Activated naive CD8-positive, alpha-beta T cell treated with anti-CD3 and anti-CD28 coated beads for 36 hours (primary cell): ENCODE data around the gene ZBTB47. TPM values are rescaled to one million over a fixed set of nuclear protein-coding genes. Genes with fewer than 3 reads are reported as not detected.

Experiments
- DNase-seq: peaks from one replicate; pipeline ENCODE4 v3.0.0; 2021
- H3K27ac Mint-ChIP-seq: one replicate; pipeline ENCODE4 v1.8.0; 2022; ENCODE audit warnings: mild to moderate bottlenecking, moderate library complexity, mixed read lengths
- H3K27me3 Mint-ChIP-seq: one replicate; pipeline ENCODE4 v1.8.0; 2022; ENCODE audit warnings: mild to moderate bottlenecking, mixed read lengths
- H3K36me3 Mint-ChIP-seq: one replicate; pipeline ENCODE4 v1.8.0; 2021; ENCODE audit warnings: mild to moderate bottlenecking, mixed read lengths
- H3K4me1 Mint-ChIP-seq: one replicate; pipeline ENCODE4 v1.8.0; 2021; ENCODE audit warnings: mixed read lengths
- H3K4me3 Mint-ChIP-seq: one replicate; pipeline ENCODE4 v1.8.0; 2022; ENCODE audit warnings: mild to moderate bottlenecking, moderate library complexity, mixed read lengths
- H3K9me3 Mint-ChIP-seq: one replicate; pipeline ENCODE4 v1.8.0; 2022; ENCODE audit warnings: mixed read lengths
- total RNA-seq, 2 experiments: library from RNA; stranded (reverse); gene quantifications; one replicate each; pipeline ENCODE4 v1.2.3, GENCODE V29; 2021

The ZBTB47 gene
- under 1 TPM; 0.68 to 0.87 TPM for total RNA-seq

DNA sequence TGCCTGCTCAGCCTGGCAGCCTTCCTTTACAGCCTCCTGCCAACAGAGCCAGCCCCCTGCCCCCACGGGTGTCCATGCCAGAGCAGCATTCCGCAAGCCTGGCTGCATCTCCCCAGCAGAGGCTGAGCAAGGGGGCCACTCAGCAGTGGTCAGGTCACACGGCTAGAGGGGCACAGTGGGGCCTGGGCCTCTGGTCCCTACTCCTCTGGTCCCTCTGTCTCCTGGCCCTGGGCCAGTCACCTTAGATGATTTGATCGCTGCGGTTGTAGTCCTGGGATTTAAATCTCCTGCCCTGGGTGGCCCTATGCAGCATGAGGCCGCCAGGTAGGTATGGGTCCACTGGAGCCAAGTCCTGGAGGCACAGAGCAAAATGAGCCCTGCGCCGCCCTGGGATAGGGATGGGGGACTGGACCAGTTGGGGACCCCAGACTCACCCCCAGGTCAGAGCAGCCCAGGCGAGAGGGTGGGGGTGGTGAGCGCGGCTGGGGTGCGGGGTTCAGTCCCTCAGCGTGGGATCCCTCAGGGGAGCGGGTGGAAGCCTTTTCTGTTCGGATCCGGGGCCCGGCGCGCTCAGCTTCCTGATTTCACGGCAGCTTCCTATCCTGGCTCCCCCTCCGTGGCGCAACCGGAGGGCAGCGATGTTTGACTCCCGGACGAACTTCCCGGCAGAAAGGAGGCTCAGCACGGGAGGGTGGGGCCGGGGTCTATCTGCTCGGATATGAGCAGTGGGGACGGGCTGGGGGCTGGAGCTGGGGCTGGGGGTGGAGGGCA is at the start of gene ZBTB47:
TSS of gene ZBTB47 (plus strand) at position 138 of the 771 bp plus-strand sequence. CDS start 4,659 bp downstream, outside the sequence.
- Mint-ChIP-seq H3K36me3 (no peaks in the 10 kb centered on the region), H3K4me1 (peaks cover 8% of the 10 kb centered on the region), H3K9me3 (no peaks in the 10 kb centered on the region), H3K27me3 (peaks cover 7% of the 10 kb centered on the region), H3K4me3 (peak within 1 kb of the TSS; percentile 76), H3K27ac (no peak within 1 kb of the TSS)
- DNase-seq: no peak

- Mint-ChIP-seq H3K36me3 (peaks cover 61% of the 10 kb centered on the region), H3K27me3 (no peaks in the 10 kb centered on the region), H3K4me1 (peaks cover 49% of the 10 kb centered on the region), H3K4me3 (no peak overlapping the region), H3K27ac (no peak overlapping the region), H3K9me3 (peaks cover 7% of the 10 kb centered on the region)
- no peak for DNase-seq
Observed at GRCh38 chr3:42605546-42606173, 47.8 kb upstream of the ZBTB47 start.

GRCh38 chr3:42608581-42608980 is 44.9 kb upstream of the ZBTB47 start:
- Mint-ChIP-seq H3K9me3 (peaks cover 5% of the 10 kb centered on the region), H3K27me3 (no peaks in the 10 kb centered on the region), H3K4me3 (no peak overlapping the region), H3K27ac (peak overlapping the region; percentile 26), H3K4me1 (peaks cover 59% of the 10 kb centered on the region), H3K36me3 (peaks cover 58% of the 10 kb centered on the region)
- no peak for DNase-seq

DNA sequence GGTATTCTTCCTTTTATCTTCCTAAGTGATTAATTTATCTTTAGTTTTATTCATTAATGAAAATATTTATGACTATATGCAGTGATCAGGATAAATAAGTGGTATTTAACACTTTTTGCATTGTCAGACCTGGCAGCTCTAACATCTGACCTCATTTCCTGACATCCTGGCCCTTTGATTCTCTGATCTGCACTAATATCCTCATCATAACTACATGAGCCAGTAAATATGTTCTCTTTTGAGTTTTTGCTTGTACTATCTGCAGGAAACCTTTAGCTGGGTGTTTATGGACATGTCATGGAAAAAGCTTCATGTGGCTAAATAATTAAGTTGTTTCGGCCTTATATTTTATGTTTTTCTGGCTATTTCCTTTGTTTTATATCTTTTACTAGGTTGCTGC is 42.5 kb upstream of the ZBTB47 start:
- Mint-ChIP-seq H3K4me3 (no peak overlapping the region), H3K27ac (peak overlapping the region; percentile 20), H3K9me3 (no peaks in the 10 kb centered on the region), H3K36me3 (peaks cover 39% of the 10 kb centered on the region), H3K4me1 (peaks cover 45% of the 10 kb centered on the region), H3K27me3 (no peaks in the 10 kb centered on the region)
- DNase-seq: no peak

DNA sequence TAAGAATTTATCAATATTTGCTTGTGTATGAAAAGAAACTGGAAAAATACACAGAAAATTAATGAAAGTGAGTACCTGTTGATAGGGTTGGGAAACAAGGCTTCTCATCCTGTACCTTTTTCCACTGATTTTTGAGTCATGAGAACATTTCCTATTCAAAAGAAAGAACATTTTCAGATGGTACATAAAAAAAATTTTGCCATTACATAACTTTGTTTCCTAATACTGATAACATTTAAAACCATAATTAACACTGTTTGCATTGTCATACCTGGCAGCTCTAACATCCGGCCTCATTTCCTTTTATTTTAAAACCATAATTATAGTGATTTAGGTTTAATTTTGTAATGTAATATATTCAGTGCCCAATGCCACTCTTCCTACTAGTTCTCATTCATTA is 41.3 kb upstream of the ZBTB47 start:
- Mint-ChIP-seq H3K27me3 (no peaks in the 10 kb centered on the region), H3K36me3 (peaks cover 37% of the 10 kb centered on the region), H3K4me3 (no peak overlapping the region), H3K27ac (no peak overlapping the region), H3K9me3 (no peaks in the 10 kb centered on the region), H3K4me1 (peaks cover 54% of the 10 kb centered on the region)
- no peak for DNase-seq

DNA sequence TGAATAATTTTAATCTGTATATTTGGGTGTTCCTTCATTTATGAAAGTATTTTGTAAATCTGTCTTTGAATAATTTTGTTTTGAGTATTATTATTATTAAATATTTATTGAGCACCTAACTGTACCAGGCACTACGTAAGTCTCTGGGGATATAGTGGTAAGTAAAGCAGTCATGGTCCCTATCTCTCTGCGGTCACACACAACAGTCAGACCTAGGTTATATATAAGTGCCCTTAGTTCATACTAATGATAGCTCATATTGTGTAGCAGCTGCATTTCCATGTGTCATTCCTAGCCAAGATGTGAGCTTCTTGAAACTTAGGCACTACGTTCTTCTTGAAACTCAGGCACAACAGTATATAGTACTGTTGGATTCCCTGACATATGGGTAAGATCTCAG is 40.6 kb upstream of the ZBTB47 start:
- Mint-ChIP-seq H3K36me3 (peaks cover 34% of the 10 kb centered on the region), H3K27ac (peak overlapping the region; percentile 34), H3K9me3 (no peaks in the 10 kb centered on the region), H3K27me3 (no peaks in the 10 kb centered on the region), H3K4me1 (peaks cover 53% of the 10 kb centered on the region), H3K4me3 (no peak overlapping the region)
- no peak for DNase-seq

DNA sequence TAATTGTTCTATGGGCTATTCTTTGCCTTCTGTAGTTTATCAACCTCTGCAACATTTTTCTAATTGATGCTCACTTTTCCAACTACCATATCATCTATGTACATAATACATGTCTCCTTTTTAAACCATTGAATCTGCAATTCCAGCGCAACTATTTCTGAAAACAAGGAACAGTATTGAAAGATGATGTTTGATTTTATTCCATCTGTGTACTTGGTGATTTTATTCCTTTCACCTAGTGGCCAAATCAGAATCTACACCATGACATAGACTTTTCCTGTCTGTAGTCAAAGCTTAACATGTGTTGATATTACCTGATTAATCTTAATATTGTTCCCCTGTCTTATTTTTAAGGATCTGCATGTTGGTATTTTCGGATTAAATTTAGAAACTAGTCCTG is 40.0 kb upstream of the ZBTB47 start:
- H3K9me3 Mint-ChIP-seq: no peaks in the 10 kb centered on the region
- no peak overlapping the region for H3K4me3 Mint-ChIP-seq
- peaks cover 30% of the 10 kb centered on the region for H3K36me3 Mint-ChIP-seq
- H3K27ac Mint-ChIP-seq: no peak overlapping the region
- peaks cover 53% of the 10 kb centered on the region for H3K4me1 Mint-ChIP-seq
- no peaks in the 10 kb centered on the region for H3K27me3 Mint-ChIP-seq
- no peak for DNase-seq

- peaks cover 19% of the 10 kb centered on the region for H3K36me3 Mint-ChIP-seq
Observed at GRCh38 chr3:42631620-42632019, 21.9 kb upstream of the ZBTB47 start.

DNA sequence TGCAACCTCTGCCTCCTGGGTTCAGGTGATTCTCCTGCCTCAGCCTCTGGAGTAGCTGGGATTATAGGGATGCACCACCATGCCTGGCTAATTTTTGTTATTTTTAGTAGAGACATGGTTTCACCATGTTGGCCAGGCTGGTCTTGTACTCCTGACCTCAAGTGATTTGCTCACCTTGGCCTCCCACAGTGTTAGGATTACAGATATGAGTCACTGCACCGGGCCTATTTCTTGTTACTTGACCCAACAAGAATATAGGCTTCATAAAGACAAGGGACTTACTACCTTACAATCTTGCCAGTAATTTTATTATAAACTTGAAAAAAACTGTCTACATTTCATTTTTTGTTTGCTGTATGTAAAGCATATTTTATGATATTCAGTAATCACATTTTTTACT is 21.4 kb upstream of the ZBTB47 start:
- no peaks in the 10 kb centered on the region for H3K9me3 Mint-ChIP-seq
- H3K27ac Mint-ChIP-seq: no peak overlapping the region
- H3K36me3 Mint-ChIP-seq: peaks cover 19% of the 10 kb centered on the region
- no peak for DNase-seq
- H3K27me3 Mint-ChIP-seq: no peaks in the 10 kb centered on the region
- H3K4me1 Mint-ChIP-seq: peaks cover 9% of the 10 kb centered on the region
- H3K4me3 Mint-ChIP-seq: no peak overlapping the region

More at GRCh38 chr3:42631620-42632019, 21.9 kb upstream of the ZBTB47 start:
- no peaks in the 10 kb centered on the region for H3K9me3 Mint-ChIP-seq
- H3K27me3 Mint-ChIP-seq: no peaks in the 10 kb centered on the region
- H3K4me1 Mint-ChIP-seq: peaks cover 10% of the 10 kb centered on the region
- no peak for DNase-seq
- H3K27ac Mint-ChIP-seq: no peak overlapping the region
- H3K4me3 Mint-ChIP-seq: no peak overlapping the region

DNA sequence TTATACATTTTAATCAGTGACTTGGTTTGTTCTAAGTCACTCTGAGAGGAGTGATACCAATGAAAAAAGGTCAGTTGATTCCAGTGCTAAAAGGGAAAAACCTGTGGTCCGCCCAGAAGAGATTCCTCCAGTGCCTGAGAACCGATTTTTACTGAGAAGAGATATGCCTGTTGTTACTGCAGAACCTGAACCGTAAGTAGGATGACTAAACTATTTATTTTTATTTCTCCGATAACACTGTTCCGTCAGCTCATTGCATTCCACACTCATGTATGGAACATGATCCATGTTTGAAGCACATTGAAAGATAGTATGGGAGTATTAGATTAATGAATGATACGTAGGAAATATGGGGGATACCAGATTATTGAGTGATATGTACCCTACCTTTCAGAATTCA is 20.0 kb upstream of the ZBTB47 start:
- Mint-ChIP-seq H3K27me3 (no peaks in the 10 kb centered on the region), H3K27ac (no peak overlapping the region), H3K4me3 (no peak overlapping the region), H3K4me1 (peaks cover 6% of the 10 kb centered on the region), H3K36me3 (peaks cover 15% of the 10 kb centered on the region), H3K9me3 (no peaks in the 10 kb centered on the region)
- no peak for DNase-seq

DNA sequence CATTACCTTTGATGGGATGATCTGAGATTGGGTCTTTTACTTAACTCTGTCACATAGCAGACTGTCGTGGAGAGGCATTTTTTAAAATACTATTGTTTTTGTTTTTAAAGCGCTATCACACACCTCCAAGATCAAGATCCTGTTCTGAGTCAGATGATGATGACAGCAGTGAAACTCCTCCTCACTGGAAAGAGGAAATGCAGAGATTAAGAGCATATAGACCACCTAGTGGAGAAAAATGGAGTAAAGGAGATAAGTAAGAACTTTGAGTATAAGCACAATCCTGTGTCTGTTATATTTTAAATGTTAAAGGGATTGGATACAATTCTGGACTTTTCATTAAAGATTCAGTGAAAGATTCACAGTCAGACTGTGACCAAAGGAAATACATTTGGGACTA is 18.4 kb upstream of the ZBTB47 start:
- H3K27me3 Mint-ChIP-seq: no peaks in the 10 kb centered on the region
- H3K27ac Mint-ChIP-seq: peak overlapping the region; percentile 61
- DNase-seq: no peak
- H3K36me3 Mint-ChIP-seq: peaks cover 17% of the 10 kb centered on the region
- H3K9me3 Mint-ChIP-seq: no peaks in the 10 kb centered on the region
- H3K4me3 Mint-ChIP-seq: no peak overlapping the region
- peaks cover 6% of the 10 kb centered on the region for H3K4me1 Mint-ChIP-seq

DNA sequence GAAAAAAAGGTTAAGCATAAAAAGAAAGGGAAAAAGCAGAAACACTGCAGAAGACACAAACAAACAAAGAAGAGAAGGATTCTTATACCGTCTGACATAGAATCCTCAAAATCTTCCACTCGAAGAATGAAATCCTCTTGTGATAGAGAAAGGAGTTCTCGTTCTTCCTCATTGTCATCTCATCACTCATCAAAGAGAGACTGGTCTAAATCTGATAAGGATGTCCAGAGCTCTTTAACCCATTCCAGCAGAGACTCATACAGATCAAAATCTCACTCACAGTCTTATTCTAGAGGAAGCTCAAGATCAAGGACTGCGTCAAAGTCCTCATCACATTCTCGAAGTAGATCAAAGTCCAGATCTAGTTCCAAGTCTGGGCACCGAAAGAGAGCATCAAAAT is 16.5 kb upstream of the ZBTB47 start:
- Mint-ChIP-seq H3K4me3 (no peak overlapping the region), H3K4me1 (peaks cover 8% of the 10 kb centered on the region), H3K27me3 (no peaks in the 10 kb centered on the region), H3K36me3 (peaks cover 20% of the 10 kb centered on the region), H3K27ac (no peak overlapping the region), H3K9me3 (no peaks in the 10 kb centered on the region)
- DNase-seq: no peak

GRCh38 chr3:42638339-42638842 is 15.1 kb upstream of the ZBTB47 start:
- H3K27me3 Mint-ChIP-seq: no peaks in the 10 kb centered on the region
- H3K27ac Mint-ChIP-seq: no peak overlapping the region
- DNase-seq: peak; percentile 24
- peaks cover 8% of the 10 kb centered on the region for H3K4me1 Mint-ChIP-seq
- peaks cover 19% of the 10 kb centered on the region for H3K36me3 Mint-ChIP-seq
- no peak overlapping the region for H3K4me3 Mint-ChIP-seq
- H3K9me3 Mint-ChIP-seq: no peaks in the 10 kb centered on the region

DNA sequence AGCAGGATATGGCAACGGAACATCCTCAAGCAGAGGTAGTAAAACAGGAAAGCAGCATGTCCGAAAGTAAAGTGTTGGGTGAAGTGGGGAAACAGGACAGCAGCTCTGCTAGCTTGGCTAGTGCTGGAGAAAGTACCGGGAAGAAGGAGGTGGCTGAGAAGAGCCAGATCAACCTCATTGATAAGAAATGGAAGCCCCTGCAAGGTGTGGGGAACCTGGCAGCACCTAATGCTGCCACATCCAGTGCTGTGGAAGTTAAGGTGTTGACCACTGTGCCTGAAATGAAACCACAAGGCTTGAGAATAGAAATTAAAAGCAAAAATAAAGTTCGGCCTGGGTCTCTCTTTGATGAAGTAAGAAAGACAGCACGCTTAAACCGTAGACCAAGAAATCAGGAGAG is 14.3 kb upstream of the ZBTB47 start:
- no peaks in the 10 kb centered on the region for H3K9me3 Mint-ChIP-seq
- no peak for DNase-seq
- H3K27me3 Mint-ChIP-seq: no peaks in the 10 kb centered on the region
- H3K36me3 Mint-ChIP-seq: peaks cover 12% of the 10 kb centered on the region
- H3K4me1 Mint-ChIP-seq: peaks cover 8% of the 10 kb centered on the region
- no peak overlapping the region for H3K27ac Mint-ChIP-seq
- H3K4me3 Mint-ChIP-seq: no peak overlapping the region

DNA sequence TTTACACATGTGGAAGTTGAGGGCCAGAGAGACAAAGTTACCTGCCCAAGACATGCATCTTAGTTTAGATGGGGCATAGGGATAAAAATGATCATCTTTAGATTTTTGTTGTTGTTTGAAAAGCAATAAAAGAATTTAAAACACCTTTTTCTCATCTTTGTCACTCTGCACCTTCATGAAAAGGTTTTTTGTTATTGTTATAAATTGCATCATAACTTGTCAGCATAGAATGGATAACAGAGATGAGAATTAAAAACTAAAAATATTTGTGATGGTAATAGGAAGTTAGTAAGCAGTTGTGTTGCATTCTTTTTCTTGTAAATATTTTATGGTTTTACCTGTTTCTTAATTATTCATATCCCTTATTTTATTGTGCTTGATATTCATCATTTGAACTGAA is 13.4 kb upstream of the ZBTB47 start:
- H3K9me3 Mint-ChIP-seq: no peaks in the 10 kb centered on the region
- no peak for DNase-seq
- peaks cover 6% of the 10 kb centered on the region for H3K4me1 Mint-ChIP-seq
- no peak overlapping the region for H3K4me3 Mint-ChIP-seq
- H3K27me3 Mint-ChIP-seq: no peaks in the 10 kb centered on the region
- H3K36me3 Mint-ChIP-seq: peaks cover 17% of the 10 kb centered on the region
- no peak overlapping the region for H3K27ac Mint-ChIP-seq
